ENCODE measurements around the gene UAP1L1. TPM values are rescaled to one million over a fixed set of nuclear protein-coding genes. Genes with fewer than 3 reads are reported as not detected.

UAP1L1 gene
- total and polyA plus RNA-seq, 9 of the 15 experiments (the other 6 are each of a cell fraction or from before 2014, with no cell fraction given), result 0.20 to 8.6 (median 3.7) TPM

- TF ChIP-seq TAF1 (IDR thresholded peaks at IDR 0.05; ENCODE audit: control insufficient read depth, extremely low read depth, insufficient read depth, low read length, severe bottlenecking) (no peak), RFX7 (CRISPR knock-in tag; IDR thresholded peaks at IDR 0.05) (no peak), SMAD3 (CRISPR knock-in tag; conservative IDR thresholded peaks at IDR 0.05) (no peak), SRSF7 (optimal IDR thresholded peaks at IDR 0.05; ENCODE audit: low read depth, low read length) (no peak), NCOR1 (IDR thresholded peaks at IDR 0.05) (no peak), RHOXF2B (CRISPR knock-in tag; conservative IDR thresholded peaks at IDR 0.05) (no peak), EP300 (IDR thresholded peaks at IDR 0.05; ENCODE audit: low read length) (no peak), NCOA6 (IDR thresholded peaks at IDR 0.05) (no peak), ZNF217 (CRISPR knock-in tag; IDR thresholded peaks at IDR 0.05) (no peak), MLLT1 (IDR thresholded peaks at IDR 0.05) (no peak), KLF1 (tag; IDR thresholded peaks at IDR 0.05) (0 out of 2 replicates have a peak, but pooled peaks have one; percentile 26), PPARD (CRISPR knock-in tag; IDR thresholded peaks at IDR 0.05) (no peak), MBD1 (CRISPR knock-in tag; IDR thresholded peaks at IDR 0.05) (no peak), CEBPB (tag; IDR thresholded peaks at IDR 0.05) (no peak), FOXA3 (CRISPR knock-in tag; conservative IDR thresholded peaks at IDR 0.05 in 1 of 2, IDR thresholded peaks at IDR 0.05 in 1 of 2) (no peak), TGIF2 (CRISPR knock-in tag; IDR thresholded peaks at IDR 0.05) (peak; percentile 17; the same call in 1 of the 2 replicates), ZNF23 (CRISPR knock-in tag; IDR thresholded peaks at IDR 0.05) (no peak), NFRKB (IDR thresholded peaks at IDR 0.05; ENCODE audit: low read depth) (no peak), SIRT6 (IDR thresholded peaks at IDR 0.05; ENCODE audit: low read depth, low read length) (no peak), MLX (CRISPR knock-in tag; conservative IDR thresholded peaks at IDR 0.05) (no peak; a peak in 1 of 4 replicates), ASH1L (IDR thresholded peaks at IDR 0.05; ENCODE audit: borderline replicate concordance, low read depth, partially characterized antibody) (no peak), ARID3B (CRISPR knock-in tag; IDR thresholded peaks at IDR 0.05; ENCODE audit: borderline replicate concordance) (no peak), HSF4 (CRISPR knock-in tag; IDR thresholded peaks at IDR 0.05; ENCODE audit: borderline replicate concordance) (no peak), ZNF174 (CRISPR knock-in tag; IDR thresholded peaks at IDR 0.05) (no peak), ARID2 (IDR thresholded peaks at IDR 0.05) (no peak)
Measured at GRCh38 chr9:137114613-137115393, 37.5 kb downstream of the UAP1L1 start, which contains the start of gene DPP7 (continued).

All from K562 (cell line).